ENCODE results near the gene LCK. TPM values are rescaled to one million over a fixed set of nuclear protein-coding genes. Genes with fewer than 3 reads are reported as not detected.
A peak's percentile ranks its signal among the peaks of the same experiment; 100 is the strongest.

The LCK gene
- total and polyA plus RNA-seq, 9 of the 15 experiments (the other 6 are each of a cell fraction or from before 2014, with no cell fraction given) = 0.04 to 0.47 (median 0.13) TPM; not detected in 6

- no peak for TF ChIP-seq BRCA1 (IDR thresholded peaks at IDR 0.05)
- 0 out of 2 replicates have a peak, but pooled peaks have one; percentile 30 for TF ChIP-seq BRCA1 (CRISPR knock-in tag; IDR thresholded peaks at IDR 0.05)
- TF ChIP-seq NR2C2 (CRISPR knock-in tag; IDR thresholded peaks at IDR 0.05) = peak; percentile 30; the same call in 1 of the 2 replicates
- no peak for TF ChIP-seq NR2C2 (tag; IDR thresholded peaks at IDR 0.05)
- 0 out of 2 replicates have a peak, but pooled peaks have one; percentile 31 for TF ChIP-seq ZNF511 (CRISPR knock-in tag; IDR thresholded peaks at IDR 0.05)
- no peak for TF ChIP-seq ARID1B (IDR thresholded peaks at IDR 0.05)
- no peak for TF ChIP-seq YBX1 (IDR thresholded peaks at IDR 0.05)
- TF ChIP-seq KDM1A (IDR thresholded peaks at IDR 0.05) = peak in 1 of 2 experiments; percentile 61; a peak in 1 of 4 replicates
- TF ChIP-seq ZFP91 (CRISPR knock-in tag; IDR thresholded peaks at IDR 0.05) = peak; percentile 32; the same call in 1 of the 2 replicates
- 0 out of 2 replicates have a peak, but pooled peaks have one; percentile 13 for TF ChIP-seq FOXK1 (CRISPR knock-in tag; IDR thresholded peaks at IDR 0.05; ENCODE audit: borderline replicate concordance)
- TF ChIP-seq, protein P1, sequence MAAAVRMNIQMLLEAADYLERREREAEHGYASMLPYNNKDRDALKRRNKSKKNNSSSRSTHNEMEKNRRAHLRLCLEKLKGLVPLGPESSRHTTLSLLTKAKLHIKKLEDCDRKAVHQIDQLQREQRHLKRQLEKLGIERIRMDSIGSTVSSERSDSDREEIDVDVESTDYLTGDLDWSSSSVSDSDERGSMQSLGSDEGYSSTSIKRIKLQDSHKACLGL (CRISPR knock-in tag; IDR thresholded peaks at IDR 0.05; ENCODE audit: borderline replicate concordance, poor library complexity, severe bottlenecking) = no peak
- 0 out of 2 replicates have a peak, but pooled peaks have one; percentile 61 for TF ChIP-seq TAF15 (IDR thresholded peaks at IDR 0.05; ENCODE audit: low read depth, low read length)
- no peak for TF ChIP-seq DPF2 (IDR thresholded peaks at IDR 0.05)
- TF ChIP-seq RCOR1 (IDR thresholded peaks at IDR 0.05; ENCODE audit: borderline replicate concordance in 1 of 2, low read depth in 2 of 2, low read length in 2 of 2) = peak in 1 of 2 experiments; percentile 89; a peak in 2 of 4 replicates
- no peak for TF ChIP-seq RFX5 (IDR thresholded peaks at IDR 0.05; ENCODE audit: low read depth, low read length)
- TF ChIP-seq MTA2 (IDR thresholded peaks at IDR 0.05; ENCODE audit: low read depth) = no peak
- peak; percentile 71 for TF ChIP-seq SUPT5H (IDR thresholded peaks at IDR 0.05)
- no peak for TF ChIP-seq NR3C1 (CRISPR knock-in tag; IDR thresholded peaks at IDR 0.05)
- peak; percentile 1 for TF ChIP-seq CHD1 (IDR thresholded peaks at IDR 0.05; ENCODE audit: low read length)
- peak; percentile 8; the same call in 1 of the 2 replicates for TF ChIP-seq GABPB1 (CRISPR knock-in tag; IDR thresholded peaks at IDR 0.05)
- TF ChIP-seq POLR2AphosphoS2 (IDR thresholded peaks at IDR 0.05; ENCODE audit: low read length) = peak; percentile 50; the same call in 1 of the 2 replicates
- no peak for TF ChIP-seq L3MBTL2 (IDR thresholded peaks at IDR 0.05)
- no peak for TF ChIP-seq SP1 (CRISPR knock-in tag; IDR thresholded peaks at IDR 0.05)
- TF ChIP-seq SREBF1 (IDR thresholded peaks at IDR 0.05; ENCODE audit: borderline replicate concordance, low read depth, low read length) = no peak
- no peak for TF ChIP-seq KDM5B (IDR thresholded peaks at IDR 0.05; ENCODE audit: insufficient replicate concordance, low read depth, low read length)
- no peak for TF ChIP-seq ZNF764 (CRISPR knock-in tag; IDR thresholded peaks at IDR 0.05; ENCODE audit: low read depth)
- no peak for TF ChIP-seq POLR2G (IDR thresholded peaks at IDR 0.05; ENCODE audit: low read depth, low read length)
- no peak for TF ChIP-seq MEF2D (tag; conservative IDR thresholded peaks at IDR 0.05; ENCODE audit: low read depth)
Observed at GRCh38 chr1:32334274-32334861, 83.3 kb downstream of the LCK start (continued).

Data from K562 (cell line).